AG08395 (cell line): ENCODE data around the gene LSAMP.
A peak's percentile ranks its signal among the peaks of the same experiment; 100 is the strongest.

Source experiments
- DNase-seq: peaks from one replicate; pipeline ENCODE4 v3.0.0; 2012; ENCODE audit warnings: mixed read lengths, low spot score

LSAMP gene

GRCh38 chr3:116161575-116162525, 283.4 kb downstream of the LSAMP start:
- no peak for DNase-seq

GRCh38 chr3:116160594-116160993, 284.7 kb downstream of the LSAMP start:
- no peak for DNase-seq

- DNase-seq: no peak
Measured at GRCh38 chr3:116155841-116156240, 289.4 kb downstream of the LSAMP start.

- DNase-seq: no peak
Measured at GRCh38 chr3:116154389-116154788, 290.9 kb downstream of the LSAMP start.

GRCh38 chr3:116153174-116153573, 292.1 kb downstream of the LSAMP start:
- DNase-seq: peak; percentile 8

GRCh38 chr3:116150655-116151167, 294.6 kb downstream of the LSAMP start:
- DNase-seq: no peak

GRCh38 chr3:116148881-116149851, 296.1 kb downstream of the LSAMP start:
- peak; percentile 6 for DNase-seq

GRCh38 chr3:116145613-116146012, 299.7 kb downstream of the LSAMP start:
- no peak for DNase-seq

- DNase-seq: no peak
Measured at GRCh38 chr3:116141724-116142123, 303.6 kb downstream of the LSAMP start.

GRCh38 chr3:116140100-116140689, 305.1 kb downstream of the LSAMP start:
- peak; percentile 28 for DNase-seq

- DNase-seq: no peak
Measured at GRCh38 chr3:116139641-116140040, 305.6 kb downstream of the LSAMP start.

- peak; percentile 73 for DNase-seq
Measured at GRCh38 chr3:116135457-116136085, 309.7 kb downstream of the LSAMP start.

- DNase-seq: no peak
Measured at GRCh38 chr3:116129187-116129946, 315.9 kb downstream of the LSAMP start.

GRCh38 chr3:116127464-116127863, 317.8 kb downstream of the LSAMP start:
- DNase-seq: no peak

- no peak for DNase-seq
Measured at GRCh38 chr3:116124166-116124565, 321.1 kb downstream of the LSAMP start.

GRCh38 chr3:116118475-116119169, 326.7 kb downstream of the LSAMP start:
- DNase-seq: no peak

GRCh38 chr3:116114586-116114985, 330.7 kb downstream of the LSAMP start:
- no peak for DNase-seq

- peak; percentile 57 for DNase-seq
Measured at GRCh38 chr3:116112696-116113095, 332.6 kb downstream of the LSAMP start.

- DNase-seq: no peak
Measured at GRCh38 chr3:116111765-116112164, 333.5 kb downstream of the LSAMP start.
